GM12892 (cell line): ENCODE measurements around the gene ABCA1.

Experiments used
- POLR2A ChIP-seq: IDR thresholded peaks from 2 replicates; pipeline ENCODE4 v1.6.1; 2011; ENCODE audit warnings: low read depth, low read length, control low read depth
- POLR2AphosphoS5 ChIP-seq: IDR thresholded peaks from 2 replicates; pipeline ENCODE4 v1.6.1; 2011; ENCODE audit warnings: low read depth, low read length, control low read depth
- TAF1 ChIP-seq: IDR thresholded peaks from 2 replicates; pipeline ENCODE4 v1.6.1; 2011; ENCODE audit warnings: low read depth, mild to moderate bottlenecking, control low read depth, low read length, borderline replicate concordance

- TF ChIP-seq POLR2A (no peak), POLR2AphosphoS5 (no peak), TAF1 (no peak)
These were observed 33.3 kb upstream of the ABCA1 start for GRCh38 chr9:104961238-104961637.
